HEK293 (cell line): Measurements from ENCODE around the gene GNB1.

Experiments used
- CTCF ChIP-seq: fragments of 450-650 bp; formaldehyde crosslinking; IDR thresholded peaks from 2 replicates; pipeline ENCODE4 v1.5.1; 2016; ENCODE audit warnings: missing biosample characterization, missing genetic modification characterization
- GLIS1 ChIP-seq: fragments of 450-650 bp; formaldehyde crosslinking; IDR thresholded peaks from 2 replicates; pipeline ENCODE4 v1.5.1; 2016; ENCODE audit warnings: missing biosample characterization, missing genetic modification characterization
- TCF7L2 ChIP-seq: IDR thresholded peaks from 2 replicates; pipeline ENCODE4 v1.6.1; 2011; ENCODE audit warnings: low read depth, mild to moderate bottlenecking, inconsistent platforms, low read length, moderate library complexity, borderline replicate concordance
- ZNF114 ChIP-seq: fragments of 450-650 bp; formaldehyde crosslinking; IDR thresholded peaks from 2 replicates; pipeline ENCODE4 v1.5.0; 2017; ENCODE audit warnings: missing biosample characterization, missing genetic modification characterization
- ZNF18 ChIP-seq: fragments of 450-650 bp; formaldehyde crosslinking; IDR thresholded peaks from 2 replicates; pipeline ENCODE4 v1.5.1; 2016; ENCODE audit warnings: missing biosample characterization, missing genetic modification characterization
- ZNF221 ChIP-seq: fragments of 450-650 bp; formaldehyde crosslinking; IDR thresholded peaks from 2 replicates; pipeline ENCODE4 v1.5.1; 2017; ENCODE audit warnings: missing biosample characterization, missing genetic modification characterization, borderline replicate concordance
- ZNF24 ChIP-seq: fragments of 450-650 bp; formaldehyde crosslinking; IDR thresholded peaks from 2 replicates; pipeline ENCODE4 v1.5.1; 2016; ENCODE audit warnings: missing biosample characterization, missing genetic modification characterization
- ZNF48 ChIP-seq: fragments of 450-650 bp; formaldehyde crosslinking; IDR thresholded peaks from 2 replicates; pipeline ENCODE4 v1.5.1; 2016; ENCODE audit warnings: missing biosample characterization, missing genetic modification characterization
- ZNF776 ChIP-seq: fragments of 450-650 bp; formaldehyde crosslinking; IDR thresholded peaks from 2 replicates; pipeline ENCODE4 v1.5.0; 2017; ENCODE audit warnings: missing biosample characterization, missing genetic modification characterization, borderline replicate concordance
- ZNF777 ChIP-seq: fragments of 450-650 bp; formaldehyde crosslinking; IDR thresholded peaks from 2 replicates; pipeline ENCODE4 v1.5.1; 2017; ENCODE audit warnings: missing biosample characterization, missing genetic modification characterization, borderline replicate concordance

GRCh38 chr1:1835546-1835945 is 55.3 kb downstream of the GNB1 start:
- TF ChIP-seq CTCF (tag by site-specific recombination), result no peak
- no peak for TF ChIP-seq ZNF24 (tag by site-specific recombination)
- TF ChIP-seq ZNF48, result no peak
- no peak for TF ChIP-seq TCF7L2
- no peak for TF ChIP-seq ZNF18 (tag by site-specific recombination)
- TF ChIP-seq GLIS1, result no peak
- no peak for TF ChIP-seq ZNF777 (tag by site-specific recombination)
- no peak for TF ChIP-seq ZNF776 (tag by site-specific recombination)
- TF ChIP-seq ZNF221 (tag by site-specific recombination), result no peak
- no peak for TF ChIP-seq ZNF114
